SU-DHL-6 (cell line): ENCODE data around the gene SRRM2.

Experiments used
- H2AFZ ChIP-seq: fragments of 200-600 bp; sonication (generic); 2 replicates; pipeline ENCODE4 v1.6.1; 2014; ENCODE audit warnings: low read depth, mild to moderate bottlenecking, moderate library complexity, mixed read lengths, antibody characterized with exemption, low read length; ENCODE audit not compliant: severe bottlenecking
- H3F3A ChIP-seq: fragments of 200-600 bp; shearing (Covaris generic); 2 replicates; pipeline ENCODE4 v1.6.0; 2016; ENCODE audit warnings: antibody characterized with exemption, mild to moderate bottlenecking; ENCODE audit not compliant: insufficient read depth
- H3K27ac ChIP-seq: fragments of 200-600 bp; sonication (generic); 2 replicates; pipeline ENCODE4 v1.5.1; 2016; ENCODE audit warnings: low read depth, mild to moderate bottlenecking, low read length, moderate library complexity, mixed read lengths
- H3K27me3 ChIP-seq: fragments of 200-600 bp; sonication (generic), shearing (Covaris generic); 2 replicates; pipeline ENCODE4 v1.6.0; 2014; ENCODE audit warnings: mild to moderate bottlenecking, low read length
- H3K36me3 ChIP-seq: fragments of 200-600 bp; sonication (generic); 2 replicates; pipeline ENCODE4 v1.6.1; 2014; ENCODE audit warnings: mild to moderate bottlenecking, low read length, mixed read lengths
- H3K4me2 ChIP-seq: fragments of 300-600, 200-600 bp; shearing (Covaris generic), sonication (generic); 2 replicates; pipeline ENCODE4 v1.6.0; 2014; ENCODE audit warnings: low read length, low read depth, mild to moderate bottlenecking; ENCODE audit not compliant: poor library complexity, severe bottlenecking
- H3K4me3 ChIP-seq: fragments of 200-600 bp; sonication (generic); 2 replicates; pipeline ENCODE4 v1.5.1; 2014; ENCODE audit warnings: antibody characterized with exemption, low read length, mild to moderate bottlenecking, mixed read lengths; ENCODE audit not compliant: insufficient read depth, poor library complexity, severe bottlenecking
- H3K79me2 ChIP-seq: fragments of 200-600 bp; sonication (generic); 2 replicates; pipeline ENCODE4 v1.6.1; 2014; ENCODE audit warnings: mild to moderate bottlenecking, low read length, moderate library complexity; ENCODE audit not compliant: insufficient read depth
- H3K9ac ChIP-seq: fragments of 200-600 bp; sonication (generic); 2 replicates; pipeline ENCODE4 v1.7.0; 2014; ENCODE audit warnings: mild to moderate bottlenecking, low read length
- H3K9me2 ChIP-seq: fragments of 200-600 bp; sonication (generic); replicated peaks from 2 replicates; pipeline ENCODE4 v1.6.1; 2014; ENCODE audit warnings: low read length; ENCODE audit not compliant: insufficient read depth
- H3K9me3 ChIP-seq: fragments of 200-600 bp; sonication (generic); 2 replicates; pipeline ENCODE4 v1.6.1; 2014; ENCODE audit warnings: low read length, mixed read lengths; ENCODE audit not compliant: insufficient read depth
- H4K20me1 ChIP-seq: fragments of 200-600 bp; sonication (generic); 2 replicates; pipeline ENCODE4 v1.6.1; 2014; ENCODE audit warnings: low read depth, mild to moderate bottlenecking, antibody characterized with exemption, low read length, moderate library complexity, mixed read lengths
- EZH2phosphoT487 ChIP-seq: fragments of 200-600 bp; sonication (generic), shearing (Covaris generic); conservative IDR thresholded peaks from 2 replicates; pipeline ENCODE4 v1.6.1; 2018; ENCODE audit warnings: mild to moderate bottlenecking, antibody characterized with exemption, low read length, moderate library complexity, mixed read lengths
- TF ChIP-seq, protein P1 (sequence below): fragments of 200-600 bp; sonication (generic); IDR thresholded peaks from one replicate; pipeline ENCODE4 v1.5.1; 2017; ENCODE audit warnings: antibody characterized with exemption, mild to moderate bottlenecking, low read length, moderate library complexity; ENCODE audit not compliant: insufficient read depth, poor library complexity, severe bottlenecking

Gene SRRM2

DNA sequence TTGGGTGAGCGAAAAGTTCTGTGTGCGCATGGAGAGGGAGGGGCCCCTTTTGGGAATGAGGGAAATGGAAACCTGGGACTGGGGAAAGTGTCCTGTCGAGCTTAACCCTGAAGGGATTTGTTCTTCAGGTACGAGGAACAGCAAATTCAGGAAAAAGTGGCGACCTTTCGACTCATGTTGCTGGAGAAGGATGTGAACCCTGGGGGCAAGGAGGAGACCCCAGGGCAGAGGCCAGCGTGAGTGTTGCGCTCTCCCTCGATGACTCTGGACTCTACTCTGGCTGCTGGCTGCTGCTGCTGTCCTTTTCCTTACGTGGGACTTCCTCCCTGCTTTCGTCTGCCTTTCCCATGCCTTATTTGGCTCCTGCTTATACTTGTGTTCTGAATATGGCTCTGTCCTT is 4.9 kb downstream of the SRRM2 start:
- Histone ChIP-seq H3K27ac (no peak overlapping the region), H3K4me2 (no peak overlapping the region), H3K9ac (no peak overlapping the region), H3K79me2 (peaks cover 97% of the 10 kb centered on the region), H3K9me2 (no peaks in the 10 kb centered on the region), H3F3A (0 out of 2 replicates have a peak, but pooled peaks cover 7% of the 10 kb centered on the region), H3K27me3 (no peaks in the 10 kb centered on the region), H2AFZ (no peak overlapping the region), H3K36me3 (peaks cover 73% of the 10 kb centered on the region), H3K9me3 (no peaks in the 10 kb centered on the region), H3K4me3 (no peak overlapping the region), H4K20me1 (peaks cover 54% of the 10 kb centered on the region)
- TF ChIP-seq, protein P1, sequence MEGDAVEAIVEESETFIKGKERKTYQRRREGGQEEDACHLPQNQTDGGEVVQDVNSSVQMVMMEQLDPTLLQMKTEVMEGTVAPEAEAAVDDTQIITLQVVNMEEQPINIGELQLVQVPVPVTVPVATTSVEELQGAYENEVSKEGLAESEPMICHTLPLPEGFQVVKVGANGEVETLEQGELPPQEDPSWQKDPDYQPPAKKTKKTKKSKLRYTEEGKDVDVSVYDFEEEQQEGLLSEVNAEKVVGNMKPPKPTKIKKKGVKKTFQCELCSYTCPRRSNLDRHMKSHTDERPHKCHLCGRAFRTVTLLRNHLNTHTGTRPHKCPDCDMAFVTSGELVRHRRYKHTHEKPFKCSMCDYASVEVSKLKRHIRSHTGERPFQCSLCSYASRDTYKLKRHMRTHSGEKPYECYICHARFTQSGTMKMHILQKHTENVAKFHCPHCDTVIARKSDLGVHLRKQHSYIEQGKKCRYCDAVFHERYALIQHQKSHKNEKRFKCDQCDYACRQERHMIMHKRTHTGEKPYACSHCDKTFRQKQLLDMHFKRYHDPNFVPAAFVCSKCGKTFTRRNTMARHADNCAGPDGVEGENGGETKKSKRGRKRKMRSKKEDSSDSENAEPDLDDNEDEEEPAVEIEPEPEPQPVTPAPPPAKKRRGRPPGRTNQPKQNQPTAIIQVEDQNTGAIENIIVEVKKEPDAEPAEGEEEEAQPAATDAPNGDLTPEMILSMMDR, result no peak
- TF ChIP-seq EZH2phosphoT487, result no peak

DNA sequence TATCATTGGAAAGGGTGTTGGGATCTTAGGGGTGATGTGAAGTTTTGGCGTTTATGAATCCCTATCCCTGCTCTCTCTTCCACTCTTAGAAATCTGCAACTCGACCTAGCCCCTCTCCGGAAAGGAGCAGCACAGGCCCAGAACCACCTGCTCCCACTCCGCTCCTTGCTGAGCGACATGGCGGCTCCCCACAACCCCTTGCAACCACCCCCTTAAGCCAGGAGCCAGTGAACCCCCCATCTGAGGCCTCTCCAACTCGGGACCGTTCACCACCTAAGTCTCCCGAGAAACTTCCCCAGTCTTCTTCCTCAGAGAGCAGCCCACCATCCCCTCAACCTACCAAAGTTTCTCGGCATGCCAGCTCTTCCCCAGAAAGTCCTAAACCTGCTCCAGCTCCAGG is 9.0 kb downstream of the SRRM2 start:
- H3K36me3 ChIP-seq, result peaks cover 74% of the 10 kb centered on the region
- no peak overlapping the region for H3K4me3 ChIP-seq
- no peak overlapping the region for H3K9ac ChIP-seq
- H3K27me3 ChIP-seq, result no peaks in the 10 kb centered on the region
- H3K4me2 ChIP-seq, result no peak overlapping the region
- peaks cover 26% of the 10 kb centered on the region for H4K20me1 ChIP-seq
- H3F3A ChIP-seq, result 0 out of 2 replicates have a peak, but pooled peaks cover 7% of the 10 kb centered on the region
- H2AFZ ChIP-seq, result no peak overlapping the region
- H3K27ac ChIP-seq, result no peak overlapping the region
- H3K9me2 ChIP-seq, result no peaks in the 10 kb centered on the region
- H3K9me3 ChIP-seq, result no peaks in the 10 kb centered on the region
- H3K79me2 ChIP-seq, result peaks cover 95% of the 10 kb centered on the region
- TF ChIP-seq, protein P1, result no peak

DNA sequence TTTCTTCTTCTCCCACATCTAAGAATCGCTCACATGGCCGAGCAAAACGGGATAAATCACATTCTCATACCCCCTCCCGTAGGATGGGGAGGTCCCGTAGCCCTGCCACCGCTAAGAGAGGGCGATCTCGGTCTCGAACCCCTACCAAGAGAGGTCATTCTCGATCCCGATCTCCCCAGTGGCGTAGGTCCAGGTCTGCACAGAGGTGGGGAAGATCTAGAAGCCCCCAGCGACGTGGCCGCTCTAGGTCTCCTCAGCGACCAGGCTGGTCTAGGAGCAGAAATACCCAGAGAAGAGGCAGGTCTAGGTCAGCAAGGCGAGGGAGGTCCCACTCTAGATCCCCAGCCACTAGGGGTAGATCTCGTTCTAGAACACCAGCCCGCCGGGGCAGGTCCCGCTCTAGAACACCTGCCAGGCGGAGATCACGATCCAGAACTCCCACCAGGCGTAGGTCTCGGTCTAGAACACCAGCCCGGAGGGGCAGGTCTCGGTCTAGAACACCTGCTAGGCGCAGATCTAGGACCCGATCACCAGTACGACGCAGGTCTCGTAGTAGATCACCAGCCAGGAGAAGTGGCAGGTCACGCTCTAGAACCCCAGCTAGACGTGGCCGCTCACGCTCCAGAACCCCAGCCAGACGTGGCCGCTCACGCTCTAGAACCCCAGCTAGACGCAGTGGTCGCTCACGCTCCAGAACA is 9.6 kb downstream of the SRRM2 start:
- Histone ChIP-seq H3K36me3 (peaks cover 70% of the 10 kb centered on the region), H3K4me2 (no peak overlapping the region), H3K9me3 (no peaks in the 10 kb centered on the region), H4K20me1 (peaks cover 21% of the 10 kb centered on the region), H2AFZ (no peak overlapping the region), H3K79me2 (peaks cover 90% of the 10 kb centered on the region), H3K9ac (no peak overlapping the region), H3K27me3 (no peaks in the 10 kb centered on the region), H3K27ac (no peak overlapping the region), H3K9me2 (no peaks in the 10 kb centered on the region), H3F3A (0 out of 2 replicates have a peak, but pooled peaks cover 7% of the 10 kb centered on the region), H3K4me3 (no peak overlapping the region)
- TF ChIP-seq EZH2phosphoT487, result no peak
- TF ChIP-seq, protein P1, result no peak
